HG03097 (cell line): Measurements from ENCODE around the gene DSP.

ENCODE experiments used
- ATAC-seq: cut with Tn5 transposase; IDR thresholded peaks from one replicate; pipeline ENCODE4 v1.9.1; 2021; ENCODE audit not compliant: unreplicated experiment, low FRiP score

The DSP gene, protein sequence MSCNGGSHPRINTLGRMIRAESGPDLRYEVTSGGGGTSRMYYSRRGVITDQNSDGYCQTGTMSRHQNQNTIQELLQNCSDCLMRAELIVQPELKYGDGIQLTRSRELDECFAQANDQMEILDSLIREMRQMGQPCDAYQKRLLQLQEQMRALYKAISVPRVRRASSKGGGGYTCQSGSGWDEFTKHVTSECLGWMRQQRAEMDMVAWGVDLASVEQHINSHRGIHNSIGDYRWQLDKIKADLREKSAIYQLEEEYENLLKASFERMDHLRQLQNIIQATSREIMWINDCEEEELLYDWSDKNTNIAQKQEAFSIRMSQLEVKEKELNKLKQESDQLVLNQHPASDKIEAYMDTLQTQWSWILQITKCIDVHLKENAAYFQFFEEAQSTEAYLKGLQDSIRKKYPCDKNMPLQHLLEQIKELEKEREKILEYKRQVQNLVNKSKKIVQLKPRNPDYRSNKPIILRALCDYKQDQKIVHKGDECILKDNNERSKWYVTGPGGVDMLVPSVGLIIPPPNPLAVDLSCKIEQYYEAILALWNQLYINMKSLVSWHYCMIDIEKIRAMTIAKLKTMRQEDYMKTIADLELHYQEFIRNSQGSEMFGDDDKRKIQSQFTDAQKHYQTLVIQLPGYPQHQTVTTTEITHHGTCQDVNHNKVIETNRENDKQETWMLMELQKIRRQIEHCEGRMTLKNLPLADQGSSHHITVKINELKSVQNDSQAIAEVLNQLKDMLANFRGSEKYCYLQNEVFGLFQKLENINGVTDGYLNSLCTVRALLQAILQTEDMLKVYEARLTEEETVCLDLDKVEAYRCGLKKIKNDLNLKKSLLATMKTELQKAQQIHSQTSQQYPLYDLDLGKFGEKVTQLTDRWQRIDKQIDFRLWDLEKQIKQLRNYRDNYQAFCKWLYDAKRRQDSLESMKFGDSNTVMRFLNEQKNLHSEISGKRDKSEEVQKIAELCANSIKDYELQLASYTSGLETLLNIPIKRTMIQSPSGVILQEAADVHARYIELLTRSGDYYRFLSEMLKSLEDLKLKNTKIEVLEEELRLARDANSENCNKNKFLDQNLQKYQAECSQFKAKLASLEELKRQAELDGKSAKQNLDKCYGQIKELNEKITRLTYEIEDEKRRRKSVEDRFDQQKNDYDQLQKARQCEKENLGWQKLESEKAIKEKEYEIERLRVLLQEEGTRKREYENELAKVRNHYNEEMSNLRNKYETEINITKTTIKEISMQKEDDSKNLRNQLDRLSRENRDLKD (N-terminal part only)

GRCh38 chr6:7541175-7542064 is at the start of gene DSP:
Gene DSP (plus strand): TSS chr6:7541671. CDS start chr6:7541916, 245 bp downstream.
- ATAC-seq, result no peak

- no peak for ATAC-seq
These were observed 47.6 kb upstream of the DSP start for GRCh38 chr6:7493866-7494265.

DNA sequence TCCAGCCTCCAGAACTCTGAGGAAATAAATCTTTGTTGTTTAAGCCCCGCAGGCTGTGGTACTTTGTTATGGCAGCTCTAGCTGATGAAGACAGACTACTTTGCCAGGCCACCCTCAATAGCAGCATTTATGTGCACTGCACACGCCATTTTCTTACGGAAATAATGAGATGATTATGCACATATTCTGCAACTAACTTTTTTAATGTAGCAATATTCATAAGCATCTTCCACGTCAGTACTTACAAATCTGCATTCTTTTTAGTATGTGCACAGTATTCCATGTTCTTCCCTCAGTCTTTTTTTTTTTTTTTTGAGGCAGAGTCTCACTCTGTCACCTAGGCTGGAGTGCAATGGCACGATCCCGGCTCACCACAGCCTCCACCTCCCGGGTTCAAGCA is 46.8 kb upstream of the DSP start:
- ATAC-seq, result no peak

DNA sequence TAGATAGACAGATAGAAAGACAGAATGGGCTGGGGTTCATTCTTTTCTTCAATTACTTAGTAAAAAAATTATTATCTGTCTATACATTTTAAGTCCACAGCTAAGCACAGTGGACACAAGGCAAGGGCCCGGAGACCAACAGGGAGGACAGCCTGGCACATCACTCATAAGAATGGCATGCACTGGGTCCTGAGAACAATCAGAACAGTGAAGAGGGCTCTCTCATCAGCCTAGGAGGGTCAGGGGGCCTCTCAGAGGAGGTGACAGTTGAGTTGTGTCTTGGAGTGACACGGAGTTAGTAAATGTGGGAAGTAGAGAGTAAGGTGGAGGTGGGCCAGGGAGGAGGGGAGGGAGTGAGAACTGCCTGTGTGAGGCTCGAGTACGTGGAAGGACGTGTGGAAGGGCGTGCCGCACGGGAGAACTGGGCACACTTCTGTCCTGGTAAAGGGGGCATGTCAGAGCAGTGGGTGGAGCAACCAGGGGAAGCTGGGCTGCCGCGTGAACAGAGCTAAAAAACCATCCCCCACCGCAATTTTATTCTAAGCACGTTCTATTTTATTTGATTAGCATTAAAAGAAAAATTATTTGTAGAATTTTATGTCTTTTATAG is 45.1 kb upstream of the DSP start:
- no peak for ATAC-seq

- no peak for ATAC-seq
These were observed 40.7 kb upstream of the DSP start for GRCh38 chr6:7500752-7501282.

DNA sequence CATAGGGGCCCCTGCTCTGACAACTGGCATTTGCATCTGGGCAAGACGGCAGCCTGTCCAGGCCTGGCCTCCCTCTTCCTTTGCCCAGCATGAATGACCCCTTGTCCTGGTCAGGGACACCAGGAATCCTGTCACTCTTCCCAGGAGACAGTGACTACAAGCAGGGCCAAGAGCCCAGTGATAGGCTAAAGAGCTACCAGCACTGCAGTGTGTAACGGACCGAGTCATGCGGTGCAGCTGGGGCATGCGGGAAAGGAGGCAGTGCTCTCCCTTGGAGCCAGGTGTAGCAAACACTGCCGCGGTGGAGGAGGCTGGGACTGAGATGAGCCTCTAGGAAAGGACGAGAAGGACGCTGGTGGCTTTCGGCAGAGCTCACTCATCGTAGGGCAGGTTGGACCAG is 38.7 kb upstream of the DSP start:
- ATAC-seq, result no peak

- no peak for ATAC-seq
These were observed 37.4 kb upstream of the DSP start for GRCh38 chr6:7504041-7504440.

- ATAC-seq, result no peak
These were observed 36.2 kb upstream of the DSP start for GRCh38 chr6:7505189-7505699.

DNA sequence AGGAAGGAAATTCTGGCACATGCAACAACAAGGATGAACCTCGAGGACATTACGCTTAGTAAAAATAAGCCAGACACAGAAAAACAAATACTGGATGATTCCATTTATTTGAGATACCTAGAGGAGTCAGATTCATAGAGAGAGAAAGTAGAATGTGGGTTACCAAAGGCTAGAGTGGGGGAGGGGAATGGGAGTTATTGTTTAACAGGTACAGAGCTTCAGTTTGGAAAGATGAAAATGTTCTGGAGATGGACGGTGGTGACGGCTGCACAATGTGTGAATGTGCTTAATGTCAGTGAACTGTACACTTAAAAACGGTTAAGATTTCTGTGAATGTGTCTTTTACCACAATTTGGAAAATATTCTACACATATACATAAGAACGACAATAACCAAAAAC is 33.9 kb upstream of the DSP start:
- ATAC-seq, result no peak

GRCh38 chr6:7512320-7512719 is 29.2 kb upstream of the DSP start:
- ATAC-seq, result no peak

GRCh38 chr6:7513529-7513928 is 27.9 kb upstream of the DSP start:
- no peak for ATAC-seq

- no peak for ATAC-seq
These were observed 26.1 kb upstream of the DSP start for GRCh38 chr6:7515363-7515762.

- no peak for ATAC-seq
These were observed 22.6 kb upstream of the DSP start for GRCh38 chr6:7518877-7519276.

GRCh38 chr6:7522873-7523272 is 18.6 kb upstream of the DSP start:
- no peak for ATAC-seq

DNA sequence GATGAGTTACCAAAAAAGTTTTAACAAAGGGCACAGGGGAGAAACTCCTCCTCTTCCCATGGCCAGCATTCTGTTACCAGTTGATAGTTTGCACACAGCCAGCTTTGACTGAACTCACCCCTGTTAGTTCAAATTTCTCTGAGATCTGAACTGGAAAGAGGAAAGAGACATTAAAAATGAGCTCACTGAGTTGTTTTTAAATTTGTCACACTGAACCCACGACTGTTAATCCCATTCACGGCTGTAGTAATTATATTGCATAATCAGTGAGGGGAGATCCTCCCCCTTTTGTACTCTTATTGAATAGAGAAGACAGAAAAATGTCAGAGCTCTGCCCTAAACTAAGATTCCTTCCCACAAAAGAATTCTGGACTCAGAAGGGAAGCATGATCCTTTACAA is 17.5 kb upstream of the DSP start:
- ATAC-seq, result no peak

- ATAC-seq, result no peak
These were observed 14.7 kb upstream of the DSP start for GRCh38 chr6:7526755-7527154.

DNA sequence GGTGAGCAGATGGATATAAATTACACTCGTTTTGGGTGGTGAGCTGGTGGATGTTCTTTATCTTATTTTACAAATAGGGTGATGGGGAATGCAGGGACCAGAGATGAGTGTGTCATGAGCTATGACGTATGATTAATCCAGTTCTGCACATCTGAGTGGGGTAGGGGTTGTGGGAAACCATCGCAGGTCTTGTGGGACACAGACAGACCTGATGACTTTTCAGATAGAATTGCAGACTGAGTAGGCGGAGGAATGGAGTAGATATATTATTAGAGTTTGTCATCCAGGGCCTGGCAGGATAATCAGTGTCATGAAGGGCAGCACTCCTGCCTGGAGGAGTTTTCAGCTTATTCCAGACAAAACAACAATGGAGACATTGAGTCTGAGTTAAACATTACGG is 12.9 kb upstream of the DSP start:
- no peak for ATAC-seq

GRCh38 chr6:7529141-7529540 is 12.3 kb upstream of the DSP start:
- no peak for ATAC-seq

DNA sequence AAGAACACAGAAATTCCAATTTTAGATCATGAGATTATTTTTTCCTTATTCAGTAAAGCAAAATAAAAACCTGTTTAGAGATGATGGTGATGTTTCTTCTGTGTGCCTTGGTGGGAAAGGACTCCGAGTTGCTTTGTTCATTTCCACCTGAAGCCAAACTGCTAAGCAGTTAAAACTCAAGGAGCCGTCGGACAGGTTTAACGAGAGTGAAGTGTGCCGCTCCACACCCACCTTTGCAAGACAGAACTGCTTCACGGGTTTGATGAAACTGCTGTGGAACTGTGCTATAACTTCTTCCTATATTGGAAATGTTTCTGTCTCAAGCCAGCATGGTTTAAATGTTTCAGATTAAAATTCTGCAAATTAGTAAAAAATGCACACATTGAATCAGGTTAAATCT is 9.2 kb upstream of the DSP start:
- ATAC-seq, result no peak
